Measurements from ENCODE around the gene NRBF2.
"Not testable (repeated sequence)": the region's sequence is repeated elsewhere in the genome, so short reads cannot be mapped to it uniquely, and the experiment has no call there.

NRBF2 gene

GRCh38 chr10:63119041-63119440 lies 14.1 kb upstream of the NRBF2 start:
- no peak for DNase-seq

DNA sequence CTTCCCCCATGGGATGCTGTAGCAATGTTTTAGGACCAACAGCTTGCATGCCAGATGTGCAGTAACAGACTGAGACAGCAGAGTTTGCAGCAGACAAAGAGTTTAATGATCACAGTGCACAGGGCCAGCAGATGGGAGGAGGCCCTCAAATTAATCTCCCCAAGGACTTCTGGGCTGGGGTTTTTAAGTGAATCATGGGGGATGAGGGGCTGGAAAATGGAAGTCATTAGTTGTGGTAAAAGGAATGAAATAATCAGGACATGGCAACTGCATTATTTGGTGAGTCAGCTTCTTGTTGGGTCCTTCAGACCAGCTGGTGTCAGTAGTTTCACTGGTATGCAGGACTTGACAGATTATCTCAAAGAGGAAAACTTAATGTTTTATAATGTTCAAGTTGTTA lies 12.6 kb upstream of the NRBF2 start:
- no peak for DNase-seq

- DNase-seq, result no peak
Measured at GRCh38 chr10:63123727-63124362, 9.3 kb upstream of the NRBF2 start.

GRCh38 chr10:63125459-63125858 lies 7.7 kb upstream of the NRBF2 start:
- no peak for DNase-seq

DNA sequence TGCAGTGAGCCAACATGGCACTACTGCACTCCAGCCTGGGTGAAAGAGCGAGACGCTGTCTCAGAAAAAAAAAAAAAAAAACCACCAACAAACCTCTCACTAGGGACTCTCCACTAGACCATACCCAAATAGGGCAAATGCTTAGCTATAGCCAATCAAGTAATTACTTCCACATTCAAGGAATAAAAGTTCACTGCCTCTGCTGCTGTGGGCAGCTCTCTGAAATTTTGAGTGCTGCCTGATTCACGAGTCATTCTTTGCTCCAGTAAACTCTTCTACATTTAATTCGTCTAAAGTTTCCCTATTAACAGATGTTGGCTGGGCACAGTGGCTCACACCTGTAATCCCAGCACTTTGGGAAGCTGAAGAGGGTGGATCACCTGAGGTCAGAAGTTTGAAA lies 4.7 kb upstream of the NRBF2 start:
- no peak for DNase-seq

GRCh38 chr10:63129888-63130287 lies 3.2 kb upstream of the NRBF2 start:
- DNase-seq, result no peak

DNA sequence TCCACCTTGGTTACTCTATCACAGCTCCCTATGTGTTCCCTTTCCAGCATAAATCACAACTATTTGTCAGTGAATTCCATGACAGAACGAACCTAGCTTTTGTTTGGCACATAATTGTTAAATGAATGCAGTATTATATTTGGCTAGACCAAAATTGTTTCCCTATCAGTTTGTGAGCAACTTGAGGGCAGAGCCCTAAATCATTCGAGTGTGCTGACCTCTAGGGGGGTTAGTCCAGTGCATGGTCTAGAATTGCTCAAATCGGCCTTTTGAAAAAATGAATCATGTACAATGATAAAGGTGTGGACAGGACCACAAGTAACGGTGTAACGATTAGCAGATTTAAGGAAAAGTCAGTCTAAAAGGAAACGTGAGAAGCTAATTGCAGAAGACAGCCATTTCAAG lies 475 bp upstream of the NRBF2 start:
- no peak for DNase-seq

DNA sequence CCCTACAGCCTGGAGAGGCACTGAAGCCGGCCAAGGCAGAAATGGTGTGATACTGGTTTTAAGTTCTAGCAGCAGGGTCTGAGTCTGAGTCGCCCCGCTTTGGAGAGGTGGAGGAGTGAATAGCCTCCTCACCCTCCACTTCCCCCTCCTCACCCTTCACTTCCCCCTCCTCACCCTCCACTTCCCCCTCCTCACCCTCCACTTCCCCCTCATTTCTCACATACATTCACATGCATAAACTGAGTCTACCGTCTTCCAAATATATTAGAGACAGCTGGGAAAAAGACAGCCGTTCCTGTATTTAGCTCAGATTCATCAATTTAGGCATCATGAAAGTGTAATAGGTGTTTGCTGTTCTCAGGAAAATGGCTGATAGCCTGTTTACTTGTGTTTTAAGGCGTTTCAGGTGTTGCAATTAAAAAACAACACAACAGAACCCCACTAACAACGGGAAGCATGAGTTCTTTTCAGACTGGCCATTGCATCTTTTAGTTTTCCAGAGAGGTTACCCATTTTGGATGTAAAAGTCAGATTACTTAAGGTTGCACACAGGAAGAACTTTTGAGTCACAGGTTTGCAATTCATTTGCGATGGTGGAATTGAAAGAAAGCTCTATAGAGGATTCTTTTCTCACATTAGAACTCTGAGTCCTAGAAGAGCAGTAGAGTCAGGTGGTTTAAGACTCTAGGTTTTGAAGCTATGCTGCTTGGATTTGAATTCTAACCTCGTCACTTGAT lies 861 bp downstream of the NRBF2 start:
- DNase-seq, result no peak

- no peak for DNase-seq
Measured at GRCh38 chr10:63137306-63137705, 4.2 kb downstream of the NRBF2 start.

- DNase-seq, result no peak
Measured at GRCh38 chr10:63140077-63140476, 6.9 kb downstream of the NRBF2 start.

DNA sequence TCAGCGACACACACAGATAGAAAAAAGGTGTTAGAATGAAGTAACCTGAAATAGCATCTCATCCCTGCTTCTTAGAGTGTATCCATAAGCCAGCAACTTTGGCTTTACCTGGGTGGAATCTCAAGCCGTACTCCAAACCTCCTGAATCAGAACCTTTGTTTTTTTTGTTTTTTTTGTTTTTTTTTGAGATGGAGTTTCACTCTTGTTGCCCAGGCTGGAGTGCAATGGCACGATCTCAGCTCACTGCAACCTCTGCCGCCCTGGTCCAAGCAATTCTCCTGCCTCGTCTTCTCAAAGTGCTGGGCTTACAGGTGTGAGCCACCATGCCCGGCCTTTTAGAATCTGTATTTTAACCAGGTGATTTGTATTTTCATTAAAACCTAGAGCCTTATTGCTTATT lies 9.0 kb downstream of the NRBF2 start:
- no peak for DNase-seq

GRCh38 chr10:63143987-63144386 lies 10.9 kb downstream of the NRBF2 start:
- DNase-seq, result no peak

DNA sequence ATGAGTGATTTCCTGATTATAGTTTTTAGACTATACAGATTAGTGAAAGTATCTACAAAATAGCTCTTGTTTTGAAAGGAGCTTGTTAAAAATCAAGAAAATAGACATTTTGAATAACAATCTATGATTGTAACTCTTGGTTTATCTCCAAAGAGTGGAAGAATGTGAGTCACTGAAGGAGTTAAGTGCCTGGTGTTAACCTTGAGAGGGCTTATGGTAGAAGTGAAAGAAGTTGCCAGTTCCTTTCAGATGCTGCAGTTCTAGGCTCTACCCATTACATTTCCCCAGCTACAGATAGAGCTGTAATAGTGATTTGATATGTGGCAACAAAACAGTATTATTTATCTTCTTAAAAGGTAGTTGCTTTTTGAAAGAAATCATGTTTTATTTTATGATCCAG lies 12.7 kb downstream of the NRBF2 start:
- no peak for DNase-seq

DNA sequence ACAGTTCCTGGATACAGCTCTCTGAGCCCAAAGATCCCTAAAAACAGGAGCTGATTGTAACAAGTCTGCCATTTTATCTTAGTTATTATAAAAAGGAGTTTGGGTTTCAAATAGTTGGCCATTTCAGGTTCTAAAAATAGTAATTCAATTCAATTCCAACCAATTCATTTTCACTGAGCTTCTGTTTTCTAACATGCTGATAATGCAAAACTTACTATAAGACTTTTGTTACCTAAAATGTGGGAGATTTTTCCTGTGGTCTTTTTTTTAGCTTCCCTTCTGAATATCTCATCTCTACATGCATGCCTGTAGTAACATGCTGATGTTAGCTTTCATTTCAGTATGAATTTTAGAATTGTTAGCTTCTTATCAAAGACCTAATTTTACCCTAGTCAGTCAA lies 13.4 kb downstream of the NRBF2 start:
- DNase-seq, result no peak

DNA sequence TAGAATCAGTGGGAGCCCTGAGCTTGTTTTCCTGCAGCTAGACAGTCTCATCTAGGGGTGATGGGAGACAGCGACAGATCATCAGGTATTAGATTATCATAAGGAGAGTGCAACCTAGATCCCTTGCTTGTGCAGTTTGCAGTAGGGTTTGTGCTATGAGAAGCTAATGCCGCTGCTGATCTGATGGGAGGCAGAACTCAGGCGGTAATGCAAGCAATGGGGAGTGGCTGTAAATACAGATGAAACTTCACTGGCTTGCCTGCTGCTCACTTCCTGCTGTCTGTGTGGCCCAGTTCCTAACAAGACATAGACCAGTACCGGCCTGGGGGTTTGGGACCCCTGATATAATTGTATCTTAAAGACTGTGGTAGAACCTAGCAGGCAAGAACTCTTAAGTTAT lies 17.6 kb downstream of the NRBF2 start:
- DNase-seq, result no peak

DNA sequence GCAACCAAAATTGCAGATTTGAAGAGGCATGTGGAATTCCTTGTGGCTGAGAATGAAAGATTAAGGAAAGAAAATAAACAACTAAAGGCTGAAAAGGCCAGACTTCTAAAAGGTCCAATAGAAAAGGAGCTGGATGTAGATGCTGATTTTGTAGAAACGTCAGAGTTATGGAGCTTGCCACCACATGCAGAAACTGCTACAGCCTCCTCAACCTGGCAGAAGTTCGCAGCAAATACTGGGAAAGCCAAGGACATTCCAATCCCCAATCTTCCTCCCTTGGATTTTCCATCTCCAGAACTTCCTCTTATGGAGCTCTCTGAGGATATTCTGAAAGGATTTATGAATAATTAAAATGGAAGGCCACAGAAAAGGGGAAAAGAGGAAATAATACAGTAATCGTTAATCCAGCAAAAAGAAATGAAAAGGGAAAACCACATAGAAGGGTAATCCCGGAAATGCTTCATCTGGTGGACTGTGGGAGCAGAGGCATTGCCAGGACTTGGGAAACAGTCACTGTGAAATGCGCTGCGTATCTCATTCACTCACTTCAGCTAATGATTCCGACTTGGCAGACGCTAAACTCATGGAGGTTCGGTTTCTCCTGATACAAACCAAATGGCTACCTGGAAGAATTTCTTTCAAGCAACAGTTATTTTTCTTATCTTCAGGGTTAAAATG lies 20.9 kb downstream of the NRBF2 start:
- not testable (repeated sequence) for DNase-seq

DNA sequence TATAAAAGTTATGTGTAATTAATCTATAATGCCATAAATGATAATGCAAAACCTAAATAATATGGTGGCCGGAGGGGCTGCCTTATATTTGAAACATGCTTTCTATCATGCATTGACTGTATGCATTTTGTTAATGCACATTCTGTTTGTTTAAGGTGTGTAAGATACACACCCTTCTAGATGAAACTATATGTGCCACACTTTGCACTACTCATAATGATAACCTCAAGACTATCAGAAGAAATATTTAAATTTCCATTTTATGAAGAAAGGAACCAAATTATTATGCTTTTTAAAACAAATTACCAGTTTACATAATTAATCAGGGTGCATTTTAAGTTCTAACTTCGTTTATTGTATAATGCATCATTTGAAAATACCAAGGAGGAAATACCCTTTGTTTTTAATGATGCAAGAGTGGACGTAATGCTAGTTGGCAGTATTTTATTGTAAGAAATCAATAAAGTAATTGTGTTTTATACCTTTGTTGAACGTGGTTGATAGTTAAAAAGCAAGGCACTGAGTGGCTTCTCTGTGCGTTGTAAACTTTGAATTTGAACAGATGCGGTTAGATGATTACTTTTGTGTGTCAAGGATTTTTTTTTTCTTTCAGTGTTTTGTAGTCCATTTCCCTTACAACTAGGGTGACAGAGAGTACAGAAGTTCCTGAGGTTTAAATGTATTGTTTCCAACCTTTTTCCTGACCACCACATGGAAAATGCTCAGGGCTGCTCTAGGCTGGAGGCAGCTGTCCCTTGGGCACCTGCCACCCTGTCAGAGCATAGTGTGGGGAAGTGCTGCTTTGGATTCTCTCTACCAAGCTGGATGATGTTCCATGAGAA lies 21.6 kb downstream of the NRBF2 start:
- DNase-seq, result no peak

- no peak for DNase-seq
Measured at GRCh38 chr10:63155388-63156020, 22.4 kb downstream of the NRBF2 start.

GRCh38 chr10:63156236-63156635 lies 23.1 kb downstream of the NRBF2 start:
- DNase-seq, result no peak

DNA sequence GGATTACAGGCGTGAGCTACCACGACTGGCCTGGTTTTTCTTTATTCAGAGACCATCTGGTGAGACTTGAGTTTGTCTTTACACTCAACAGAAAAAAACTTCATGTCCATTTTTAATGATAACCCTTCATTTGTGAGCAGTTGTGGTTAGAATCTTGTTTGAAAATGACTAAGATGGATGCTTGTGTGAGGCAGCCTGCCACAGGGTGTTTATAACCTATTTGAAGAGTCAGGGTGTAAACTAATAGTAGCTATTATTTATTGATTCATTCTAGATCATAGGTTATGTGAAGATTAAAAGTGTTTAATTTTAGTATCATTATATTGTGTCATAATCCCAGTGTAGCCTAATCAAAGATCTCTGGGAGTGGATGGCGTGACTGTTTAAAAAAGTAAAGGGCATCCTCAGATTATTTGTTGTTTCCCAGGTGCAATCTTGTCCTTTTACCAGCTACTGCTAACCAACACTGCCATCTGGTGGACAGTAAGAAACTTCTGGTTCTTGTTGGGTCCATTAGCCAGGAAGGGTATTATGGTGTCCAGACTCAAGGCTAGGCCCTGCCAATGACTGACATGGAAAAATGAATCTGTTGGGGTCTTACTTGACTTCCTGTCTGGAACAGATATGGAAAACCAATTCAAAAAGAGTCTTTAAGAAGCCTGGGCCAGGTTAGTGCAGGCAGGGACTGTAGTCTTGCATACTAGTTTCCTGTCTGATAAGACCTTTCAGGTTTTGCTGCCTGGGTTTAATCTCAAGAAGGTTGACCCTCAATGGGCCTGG lies 24.9 kb downstream of the NRBF2 start:
- DNase-seq, result no peak

DNA sequence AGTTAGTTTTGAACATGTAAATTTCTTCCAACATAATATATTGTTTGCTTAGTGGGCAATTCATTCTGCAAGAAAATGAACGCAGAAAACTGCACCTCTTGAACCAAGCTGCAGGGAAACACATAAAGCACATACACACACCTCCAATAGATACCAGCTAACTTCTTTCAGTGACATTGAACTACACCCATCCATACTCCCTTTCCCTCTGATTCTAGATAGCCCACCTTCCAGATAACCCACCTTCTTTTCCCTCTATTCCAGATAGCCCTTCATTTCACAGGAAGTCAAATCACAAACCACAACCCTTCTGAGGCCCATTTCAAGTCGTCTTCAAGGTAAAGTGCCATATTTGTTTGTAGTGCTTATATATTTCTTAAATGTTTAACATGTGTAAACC lies 28.5 kb downstream of the NRBF2 start:
- DNase-seq, result no peak

GRCh38 chr10:63164166-63164623 lies 31.1 kb downstream of the NRBF2 start:
- DNase-seq, result no peak

Data from NCI-H187 treated with DMSO at 0.1 percent for 48 hours (cell line).